Skin of body (tissue), 3 donors: ENCODE data around the gene GLDC. TPM values are rescaled to one million over a fixed set of nuclear protein-coding genes. Genes with fewer than 3 reads are reported as not detected.

Experiments
- DNase-seq: peaks from one replicate; lab custom pipeline; 2025; lab: John Stamatoyannopoulos, UW
- small RNA-seq: library from RNA; depleted of rRNA; stranded (forward); fragments of <200 nt; gene quantifications from one replicate; pipeline ENCODE3, GENCODE V24; 2014; ENCODE audit warnings: low replicate concordance
- total RNA-seq: library from RNA; depleted of rRNA; stranded (reverse); fragments of >200 nt; gene quantifications from one replicate; pipeline ENCODE4 v1.2.3, GENCODE V29; 2014

GLDC gene
- total RNA-seq, 1 donor from 2014 or later = 1.3 TPM

- no peak for DNase-seq
Observed at GRCh38 chr9:6512085-6512657, 133.4 kb downstream of the GLDC start.

GRCh38 chr9:6506571-6506970 is 139.0 kb downstream of the GLDC start:
- DNase-seq = no peak

DNA sequence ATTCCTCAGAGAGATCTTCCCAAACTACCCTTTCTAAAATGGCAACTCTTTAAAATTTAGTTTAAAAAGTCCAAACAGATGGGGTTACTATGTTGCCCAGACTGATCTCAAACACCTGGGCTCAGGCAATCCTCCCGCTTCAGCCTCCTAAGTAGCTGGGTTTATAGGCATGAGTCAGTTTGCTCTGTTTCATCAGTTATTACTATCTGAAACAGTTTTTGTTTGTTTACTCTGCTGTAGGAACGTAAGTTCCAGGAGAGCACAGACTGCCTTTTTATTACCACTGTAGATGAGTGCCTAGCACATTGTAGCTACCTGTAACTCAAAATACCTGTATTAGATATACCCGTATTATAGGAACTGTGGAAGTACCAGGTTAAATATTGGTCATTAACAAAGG is 143.1 kb downstream of the GLDC start:
- no peak for DNase-seq

DNA sequence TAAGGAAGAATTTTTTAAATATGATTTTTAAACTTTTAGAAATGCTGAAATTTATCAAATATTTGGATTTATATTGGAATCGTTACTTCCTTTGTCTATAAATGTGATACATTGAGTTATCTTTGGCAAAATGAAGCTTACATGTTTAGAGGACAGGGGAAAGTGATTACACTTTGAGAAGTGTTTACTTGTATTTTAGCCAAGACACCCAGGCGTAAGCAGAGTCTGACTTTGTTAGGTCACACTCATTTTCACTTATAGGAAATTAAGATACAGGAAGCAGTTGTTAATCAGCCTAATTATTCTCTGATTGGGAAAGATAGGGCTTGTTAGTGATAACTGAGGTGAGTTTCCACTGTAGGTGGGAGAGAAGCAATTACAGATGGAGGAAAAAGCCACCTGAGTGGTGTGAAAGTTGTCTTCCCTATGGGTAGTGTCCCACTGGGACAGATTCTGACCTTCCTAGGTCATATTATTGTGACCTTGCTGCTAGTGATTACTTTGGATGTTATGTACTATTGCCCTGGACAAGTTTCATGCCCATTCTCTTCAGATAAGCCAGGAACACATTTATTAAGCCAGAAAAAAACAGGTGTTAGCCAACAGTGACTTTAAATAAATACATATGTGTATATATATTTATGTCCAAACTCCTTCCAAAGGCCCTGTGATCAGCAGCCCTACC is 143.9 kb downstream of the GLDC start:
- DNase-seq = no peak

GRCh38 chr9:6498982-6499381 is 146.5 kb downstream of the GLDC start:
- no peak for DNase-seq

GRCh38 chr9:6495466-6495865 is 150.1 kb downstream of the GLDC start:
- no peak for DNase-seq

- DNase-seq = no peak
Observed at GRCh38 chr9:6490863-6491262, 154.7 kb downstream of the GLDC start.

DNA sequence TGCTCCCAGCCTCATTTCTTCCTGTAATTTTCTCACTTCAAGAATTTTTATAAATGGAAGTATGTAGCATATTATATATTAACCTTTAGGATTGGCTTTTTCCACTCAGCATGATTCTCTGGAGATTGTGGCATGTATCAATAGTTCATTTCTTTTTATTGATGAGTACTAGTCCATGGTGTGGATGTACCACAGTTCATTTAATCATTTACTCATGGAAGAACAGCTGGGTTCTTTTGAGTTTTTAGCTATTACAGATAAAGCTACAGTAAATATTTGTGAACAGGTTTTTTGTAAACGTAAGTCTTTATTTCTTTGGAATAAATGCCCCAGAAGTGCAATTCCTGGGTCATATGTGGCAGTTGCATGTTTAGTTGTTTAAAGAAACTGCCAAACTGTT is 156.4 kb downstream of the GLDC start:
- no peak for DNase-seq

GRCh38 chr9:6488395-6488794 is 157.1 kb downstream of the GLDC start:
- DNase-seq = no peak

DNA sequence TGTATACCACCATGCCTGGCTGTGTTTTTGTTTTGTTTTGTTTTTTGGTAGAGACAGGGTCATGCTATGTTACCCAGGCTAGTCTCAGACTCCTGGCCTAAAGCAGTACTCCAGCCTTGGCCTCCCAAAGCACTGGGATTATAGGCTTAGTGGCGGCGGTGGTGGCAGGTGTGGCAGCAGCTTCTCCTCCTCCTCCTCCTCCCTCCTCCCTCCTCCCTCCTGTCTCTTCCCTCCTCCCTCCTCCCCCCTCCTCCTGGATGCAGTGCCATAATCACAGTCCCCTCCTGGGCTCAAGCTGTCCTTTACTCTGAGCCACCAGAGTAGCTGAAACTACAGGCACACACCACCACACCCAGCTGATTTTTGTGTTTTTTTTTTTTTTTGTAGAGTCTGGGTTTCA is 161.3 kb downstream of the GLDC start:
- no peak for DNase-seq

Small RNAs within 50 kb of the gene (small RNA-seq; reads per million reads assigned to genes)
- gene RN7SL123P (not detected), gene RN7SL25P (not detected)

Other genes with a start within 250 kb of the GLDC start
- 49.9 TPM for gene UHRF2, start 232.5 kb downstream of the GLDC start, total RNA-seq
- gene KDM4C, start 112.2 kb upstream of the GLDC start, total RNA-seq = 45.8 TPM